Endothelial cell of umbilical vein (primary cell): ENCODE measurements around the gene SERPINB4. TPM values are rescaled to one million over a fixed set of nuclear protein-coding genes. Genes with fewer than 3 reads are reported as not detected.

Experiments used
- BruUV-seq: library from RNA; stranded (reverse); fragments of 400-500 nt; replicated peaks from 2 replicates; lab custom pipeline; 2021; lab: Mats Ljungman, UMichigan
- CTCF ChIA-PET: fragments of 300-600, 350-600 bp; sonication (Branson Sonifier 250); formaldehyde crosslinking; loops from one replicate; lab custom pipeline; 2021; ENCODE audit warnings: antibody characterized with exemption, inconsistent platforms; lab: Charles Lee
- POLR2A ChIA-PET: fragments of 300-600, 350-600 bp; sonication (Branson Sonifier 250); formaldehyde crosslinking; loops from one replicate; lab custom pipeline; 2021; ENCODE audit warnings: antibody characterized with exemption, inconsistent platforms; lab: Charles Lee
- DNase-seq: peaks from one replicate; pipeline ENCODE4 v3.0.0-alpha.2; 2011; ENCODE audit warnings: low read depth, low spot score
- FAIRE-seq: peaks from 2 replicates; lab custom pipeline; 2011; peaks lifted over from hg19 to GRCh38; lab: Jason Lieb, UNC
- H2AFZ ChIP-seq: 2 replicates; pipeline ENCODE4 v1.6.0; 2012; ENCODE audit warnings: low read depth, low read length, control low read depth, inconsistent platforms
- H3K27ac ChIP-seq: 2 replicates; pipeline ENCODE4 v1.5.1; 2011; ENCODE audit warnings: low read depth, mild to moderate bottlenecking, control low read depth, low read length, moderate library complexity; ENCODE audit not compliant: insufficient read depth
- H3K27me3 ChIP-seq, 2 experiments: 2 replicates each; pipeline versions ENCODE4 v1.6.0 to v1.6.1; 2011; ENCODE audit warnings: low read length in 2 of 2, mixed read lengths in 1 of 2; ENCODE audit not compliant: control insufficient read depth in 2 of 2, insufficient read depth in 2 of 2
- H3K36me3 ChIP-seq, 2 experiments: 2 replicates in 1 of 2; 3 replicates in 1 of 2; pipeline ENCODE4 v1.5.1; 2011; ENCODE audit warnings: low read length in 2 of 2, mild to moderate bottlenecking in 1 of 2, moderate library complexity in 1 of 2; ENCODE audit not compliant: control insufficient read depth in 2 of 2, insufficient read depth in 2 of 2; ENCODE audit errors: extremely low read depth in 1 of 2
- H3K4me1 ChIP-seq: 3 replicates; pipeline ENCODE4 v1.5.1; 2011; ENCODE audit warnings: mild to moderate bottlenecking, low read length; ENCODE audit not compliant: control insufficient read depth, insufficient read depth; ENCODE audit errors: extremely low read depth
- H3K4me2 ChIP-seq: 2 replicates; pipeline ENCODE4 v1.6.1; 2011; ENCODE audit warnings: low read length, control low read depth, mixed read lengths; ENCODE audit not compliant: insufficient read depth
- H3K4me3 ChIP-seq, 3 experiments: fragments of 200-600 bp in 1 of 3; sonication (generic), shearing (Covaris generic) in 1 of 3; replicated peaks in 1 of 3; 2 replicates each; pipeline ENCODE4 v1.5.1; 2011 to 2016; ENCODE audit warnings: control low read depth in 3 of 3, low read length in 3 of 3, mild to moderate bottlenecking in 2 of 3, inconsistent platforms in 1 of 3, low read depth in 1 of 3, moderate library complexity in 1 of 3; ENCODE audit not compliant: insufficient read depth in 1 of 3
- H3K79me2 ChIP-seq: 2 replicates; pipeline ENCODE4 v1.6.0; 2012; ENCODE audit warnings: low read length, inconsistent platforms; ENCODE audit not compliant: control insufficient read depth, insufficient read depth
- H3K9ac ChIP-seq: replicated peaks from 2 replicates; pipeline ENCODE3; 2011; ENCODE audit warnings: low read length, control low read depth; ENCODE audit not compliant: insufficient read depth; ENCODE audit errors: extremely low read depth
- H3K9me1 ChIP-seq: replicated peaks from 3 replicates; pipeline ENCODE4 v1.6.0; 2011; ENCODE audit warnings: mild to moderate bottlenecking, low read length; ENCODE audit not compliant: control insufficient read depth, insufficient read depth; ENCODE audit errors: extremely low read depth
- H3K9me3 ChIP-seq: replicated peaks from 2 replicates; pipeline ENCODE4 v1.5.1; 2012; ENCODE audit warnings: low read length, inconsistent platforms; ENCODE audit not compliant: control insufficient read depth, insufficient read depth
- H4K20me1 ChIP-seq: replicated peaks from 2 replicates; pipeline ENCODE3; 2011; ENCODE audit warnings: mild to moderate bottlenecking, low read length; ENCODE audit not compliant: control insufficient read depth, insufficient read depth; ENCODE audit errors: extremely low read depth
- CTCF ChIP-seq, 2 donors: IDR thresholded peaks; 1 replicate in 1 of 2; 2 replicates in 1 of 2; pipeline ENCODE4 v1.5.1; 2011; ENCODE audit warnings: low read length in 2 of 2, mild to moderate bottlenecking in 2 of 2, moderate library complexity in 2 of 2, control low read depth in 1 of 2, inconsistent platforms in 1 of 2, low read depth in 1 of 2; ENCODE audit not compliant: insufficient read depth in 1 of 2; ENCODE audit errors: extremely low read depth in 1 of 2
- EZH2 ChIP-seq: IDR thresholded peaks from 2 replicates; pipeline ENCODE4 v1.6.1; 2012; ENCODE audit warnings: borderline replicate concordance, low read depth, mild to moderate bottlenecking, moderate library complexity, low read length, inconsistent platforms; ENCODE audit not compliant: severe bottlenecking
- FOS ChIP-seq: IDR thresholded peaks from 2 replicates; pipeline ENCODE4 v1.6.1; 2011; ENCODE audit warnings: mild to moderate bottlenecking, low read length, moderate library complexity, borderline replicate concordance; ENCODE audit not compliant: insufficient read depth
- GATA2 ChIP-seq: IDR thresholded peaks from 2 replicates; pipeline ENCODE4 v1.7.0; 2011; ENCODE audit warnings: low read depth, mild to moderate bottlenecking, moderate library complexity, mixed read lengths, low read length; ENCODE audit not compliant: insufficient read length, insufficient read depth
- MAX ChIP-seq: IDR thresholded peaks from 2 replicates; pipeline ENCODE4 v1.6.1; 2011; ENCODE audit not compliant: insufficient read depth, insufficient read length
- MYC ChIP-seq: IDR thresholded peaks from one replicate; pipeline ENCODE4 v1.6.1; 2011; ENCODE audit warnings: mild to moderate bottlenecking, low read depth, low read length
- POLR2A ChIP-seq: IDR thresholded peaks from 2 replicates; pipeline ENCODE4 v1.6.1; 2012; ENCODE audit warnings: low read depth, mild to moderate bottlenecking, control low read depth, low read length
- POLR2AphosphoS5 ChIP-seq: IDR thresholded peaks from 2 replicates; pipeline ENCODE4 v1.6.1; 2012; ENCODE audit warnings: low read depth, mild to moderate bottlenecking, control low read depth, low read length, moderate library complexity; ENCODE audit not compliant: insufficient read depth
- dilution Hi-C: fragments of 300-500 bp; cut with MboI; formaldehyde crosslinking; loops from one replicate; pipeline ENCODE4 v1.15.0; 2019; ENCODE audit warnings: low sequenced_read_pairs; ENCODE audit not compliant: extremely low pct_ligation_motif_present
- intact Hi-C: fragments of 100-400 bp; cut with micrococcal nuclease; formaldehyde crosslinking; loops from one replicate; pipeline ENCODE4 v1.10.0; 2022
- polyA plus RNA-seq, 4 experiments: library from polyadenylated mRNA; depleted of rRNA in 3 of 4; stranded (reverse) in 3 of 4; unstranded in 1 of 4; fragments of >200 nt; gene quantifications; 2 replicates each; pipeline versions ENCODE4 v1.2.1 to v1.2.3, GENCODE V29; 2011 to 2012; ENCODE audit warnings: missing spikeins in 1 of 4
- total RNA-seq: library from RNA; stranded (reverse); gene quantifications from 2 replicates; pipeline ENCODE4 v1.2.3, GENCODE V29; 2021

The SERPINB4 gene
- total and polyA plus RNA-seq, 2 donors (not counting 3 experiments of a cell fraction or from before 2014, with no cell fraction given): not detected

- Histone ChIP-seq H3K9me1 (no peaks in the 10 kb centered on the region), H3K36me3 (no peaks in the 10 kb centered on the region), H3K27me3 (no peaks in the 10 kb centered on the region), H3K4me3 (no peak overlapping the region), H3K27ac (no peak overlapping the region), H3K4me1 (no peaks in the 10 kb centered on the region), H3K79me2 (no peaks in the 10 kb centered on the region), H3K4me2 (no peak overlapping the region), H3K9me3 (no peaks in the 10 kb centered on the region), H3K9ac (no peak overlapping the region), H2AFZ (no peak overlapping the region), H4K20me1 (no peaks in the 10 kb centered on the region)
- TF ChIP-seq CTCF (IDR thresholded peaks at IDR 0.05; ENCODE audit: extremely low read depth in 1 of 2, insufficient read depth in 1 of 2, low read depth in 1 of 2, low read length in 2 of 2) (no peak), POLR2A (no peak), MYC (no peak), MAX (no peak), GATA2 (no peak), EZH2 (no peak), FOS (no peak), POLR2AphosphoS5 (no peak)
- POLR2A ChIA-PET: no interaction called here
- CTCF ChIA-PET: no interaction called here
- dilution Hi-C loops: no loop called here
- DNase-seq (no peak), FAIRE-seq (no peak)
- intact Hi-C loops: no loop called here
- no TSS peak for BruUV-seq
These were observed 51.6 kb downstream of the SERPINB4 start for GRCh38 chr18:63592471-63592870.
